Measurements from ENCODE around the gene CIROP.

The CIROP gene

GRCh38 chr14:23130871-23131270, 26.1 kb upstream of the CIROP start:
- no peak for FAIRE-seq

DNA sequence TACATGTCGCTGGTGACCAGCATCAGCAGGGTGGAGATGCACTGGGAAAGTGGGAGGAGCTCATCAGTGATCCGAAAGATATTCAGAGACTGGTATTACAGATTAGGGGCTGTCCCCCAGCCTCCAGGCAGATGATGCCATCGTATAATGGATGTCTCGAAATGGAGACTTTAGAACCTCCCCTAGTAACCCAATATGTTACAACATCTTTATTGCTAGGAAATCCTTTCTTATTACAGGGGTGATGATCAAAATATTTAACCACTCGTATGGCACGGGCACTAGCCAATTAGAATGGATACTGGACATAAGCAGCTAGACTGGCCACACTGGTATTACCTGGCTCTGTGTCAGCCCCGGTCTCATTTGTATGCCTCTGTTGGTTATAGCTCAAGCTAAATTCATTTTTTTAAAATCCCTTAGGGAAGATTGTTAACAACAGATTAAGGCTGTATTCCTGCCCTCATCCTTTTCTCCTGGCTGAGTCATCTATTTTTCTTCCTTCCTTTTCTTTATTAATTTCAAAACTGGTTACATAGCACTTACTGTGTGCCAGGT, 25.0 kb upstream of the CIROP start:
- FAIRE-seq, result no peak

GRCh38 chr14:23128969-23129758, 24.4 kb upstream of the CIROP start:
- no peak for FAIRE-seq

GRCh38 chr14:23127861-23128260, 23.1 kb upstream of the CIROP start:
- FAIRE-seq, result no peak

DNA sequence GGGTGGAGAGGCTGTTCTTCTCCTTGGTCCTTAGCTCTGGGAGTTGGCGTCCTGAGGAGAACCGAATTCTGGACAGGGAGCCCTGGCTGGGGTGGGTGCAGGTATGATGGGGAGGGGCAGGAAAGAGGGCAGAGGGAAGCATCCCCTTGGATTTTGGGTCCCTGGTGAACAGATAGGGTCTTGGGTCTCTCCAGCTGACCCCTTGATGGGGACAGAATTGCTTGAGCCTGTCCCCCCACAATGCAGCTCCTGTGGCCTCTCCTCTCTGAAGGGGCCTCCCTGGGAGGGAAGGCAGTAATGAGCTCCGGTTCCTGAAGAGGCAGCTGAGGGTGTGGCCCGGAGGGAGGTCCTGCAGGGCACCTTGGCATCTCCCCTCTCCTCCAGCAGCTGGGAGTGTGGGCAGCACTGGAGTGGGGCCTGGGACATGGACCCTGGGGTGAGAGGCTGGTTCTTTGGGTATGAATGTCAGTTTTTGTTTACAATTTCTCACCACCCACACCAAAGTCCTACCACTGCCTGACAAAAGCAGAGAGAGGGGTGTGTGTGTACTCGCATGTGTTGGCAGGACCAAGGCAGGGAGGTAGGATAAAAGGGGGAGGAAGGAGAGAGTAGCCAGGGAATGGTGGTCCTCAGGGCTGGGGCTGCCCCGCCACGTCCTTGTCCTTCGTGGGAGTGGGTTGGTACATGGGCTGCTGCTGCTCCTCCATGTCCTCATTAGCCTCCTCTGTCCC, 21.9 kb upstream of the CIROP start:
- FAIRE-seq, result no peak

GRCh38 chr14:23125933-23126524, 21.2 kb upstream of the CIROP start:
- no peak for FAIRE-seq

- no peak for FAIRE-seq
Observed at GRCh38 chr14:23125011-23125410, 20.2 kb upstream of the CIROP start.

DNA sequence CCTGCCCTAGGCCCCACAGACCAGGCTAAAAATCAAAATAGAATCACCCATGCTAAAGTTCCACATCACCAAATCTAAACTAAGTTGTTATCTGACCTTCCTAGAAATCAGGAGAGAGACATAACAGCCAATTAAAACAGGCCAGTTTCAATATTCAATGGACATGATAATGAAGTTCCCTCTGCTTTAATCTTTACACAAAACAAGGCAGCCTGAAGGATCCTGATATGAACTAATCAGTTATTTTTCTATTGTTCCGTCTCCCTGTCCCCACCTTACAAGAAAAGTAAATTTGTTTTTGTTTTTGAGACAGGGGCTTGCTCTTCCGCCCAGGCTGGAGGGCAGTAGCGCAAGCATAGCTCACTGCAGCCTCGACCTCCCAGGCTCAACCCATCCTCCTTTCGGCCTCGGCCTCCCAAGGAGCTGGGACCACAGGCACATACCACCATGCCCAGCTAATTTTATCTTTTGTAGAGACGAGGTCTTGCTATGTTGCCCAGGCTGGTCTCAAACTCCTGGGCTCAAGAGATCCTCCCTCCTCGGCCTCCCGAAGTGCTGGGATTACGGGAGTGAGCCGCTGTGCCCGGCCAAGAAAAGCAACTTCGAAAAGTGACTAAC, 19.7 kb upstream of the CIROP start:
- FAIRE-seq, result no peak

- no peak for FAIRE-seq
Observed at GRCh38 chr14:23123419-23123818, 18.6 kb upstream of the CIROP start.

- no peak for FAIRE-seq
Observed at GRCh38 chr14:23122086-23122485, 17.3 kb upstream of the CIROP start.

DNA sequence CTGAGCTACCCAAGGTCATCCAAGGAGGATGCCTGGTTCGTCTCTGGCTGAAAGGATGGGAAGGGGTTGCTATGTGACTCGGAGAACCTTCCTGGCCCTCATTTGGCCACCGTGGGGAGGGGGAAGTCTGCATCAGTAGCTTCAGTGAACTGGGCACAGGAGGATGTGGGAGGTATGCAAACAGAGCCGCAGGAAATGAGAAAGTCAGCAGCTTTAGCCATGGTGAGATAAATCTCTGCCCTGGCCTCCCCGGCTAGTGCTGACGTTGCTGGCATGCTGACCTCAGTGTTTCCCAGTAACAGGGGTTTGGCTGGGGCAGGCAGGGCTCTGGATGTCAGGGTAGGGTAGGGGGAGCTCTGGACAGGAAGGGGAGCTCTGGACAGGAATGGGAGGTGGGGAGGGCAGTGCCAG, 16.6 kb upstream of the CIROP start:
- no peak for FAIRE-seq

DNA sequence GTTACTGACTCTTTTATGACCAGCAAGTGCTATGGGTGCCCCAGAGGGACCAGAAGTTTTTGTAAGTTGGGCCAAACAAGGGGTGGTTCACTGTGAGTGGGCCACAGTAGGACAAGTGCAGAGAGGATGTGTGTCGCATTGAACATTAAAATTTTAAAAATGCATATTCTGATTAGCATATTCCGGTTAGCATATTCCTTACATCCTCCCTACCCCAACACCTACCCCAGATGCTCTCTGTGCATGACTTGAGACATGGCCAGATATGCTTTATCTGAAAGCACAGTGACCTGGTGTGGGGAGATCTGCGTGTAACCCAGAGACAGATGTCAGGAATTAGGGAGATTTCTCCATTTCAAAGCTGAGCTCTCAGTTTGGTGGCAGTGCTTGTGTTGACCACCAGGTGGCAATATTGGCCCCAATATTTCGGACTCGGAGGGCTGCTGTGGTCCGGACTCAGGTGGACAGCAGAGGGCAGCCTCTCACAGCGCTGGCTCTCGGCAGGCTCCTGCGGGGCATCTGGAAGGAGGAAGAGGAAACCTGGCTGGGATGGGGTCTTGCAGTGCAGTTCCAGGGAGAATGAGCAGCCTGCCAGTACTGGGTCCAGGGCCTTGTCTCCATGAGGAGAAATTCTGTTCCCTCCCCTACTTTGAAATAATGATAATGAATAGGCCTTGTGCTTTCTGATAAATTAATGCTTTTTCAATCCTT, 15.9 kb upstream of the CIROP start:
- FAIRE-seq, result peak; percentile 74

GRCh38 chr14:23119363-23120327, 14.9 kb upstream of the CIROP start:
- FAIRE-seq, result no peak

DNA sequence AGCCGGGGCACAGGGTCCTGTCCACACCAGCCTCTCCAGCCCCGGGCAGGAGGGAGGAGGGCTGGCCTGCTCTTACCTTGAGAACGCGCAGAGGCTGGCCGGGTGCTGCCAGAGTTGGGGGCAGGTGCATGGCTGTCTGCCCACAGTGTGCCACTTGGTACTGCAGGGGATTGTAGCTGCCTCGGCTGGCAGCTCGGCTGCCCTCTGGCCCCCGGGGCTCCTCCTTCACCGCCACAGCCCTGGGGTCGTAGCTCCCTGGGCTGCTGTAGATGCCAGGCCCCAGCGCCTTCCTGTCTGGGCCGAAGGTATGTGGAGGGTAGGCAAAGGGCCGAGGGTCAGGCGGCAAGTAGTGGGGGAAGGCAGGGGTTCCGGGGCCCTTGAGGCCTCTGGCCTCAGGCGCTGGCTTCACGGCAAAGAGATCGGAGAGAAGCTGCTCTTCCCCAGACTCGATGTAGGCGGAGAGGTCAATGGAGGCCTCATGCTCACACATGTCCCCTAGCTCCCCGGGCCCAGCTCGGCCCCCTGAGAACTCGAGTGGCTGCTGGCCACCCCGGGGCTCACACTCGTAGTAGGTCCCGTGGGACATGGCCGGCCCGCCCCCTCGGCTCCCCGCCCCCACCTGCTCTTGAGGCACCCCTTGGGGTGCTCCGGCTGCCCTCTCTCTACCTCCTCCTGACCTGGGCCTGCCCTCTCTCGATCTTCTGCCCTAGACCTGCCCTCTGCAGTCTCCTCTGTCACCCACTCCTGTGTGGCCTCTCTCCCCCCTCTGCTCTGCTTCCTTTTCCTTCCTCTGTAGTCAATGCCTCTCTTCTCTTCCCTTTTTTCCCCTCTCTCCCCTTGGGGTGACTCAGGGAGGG, 13.9 kb upstream of the CIROP start, which contains the start of gene CEBPE:
TSS of gene CEBPE (minus strand) at position 750 of the 857 bp plus-strand sequence. CDS start at position 586, 164 bp downstream.
- FAIRE-seq, result no peak

DNA sequence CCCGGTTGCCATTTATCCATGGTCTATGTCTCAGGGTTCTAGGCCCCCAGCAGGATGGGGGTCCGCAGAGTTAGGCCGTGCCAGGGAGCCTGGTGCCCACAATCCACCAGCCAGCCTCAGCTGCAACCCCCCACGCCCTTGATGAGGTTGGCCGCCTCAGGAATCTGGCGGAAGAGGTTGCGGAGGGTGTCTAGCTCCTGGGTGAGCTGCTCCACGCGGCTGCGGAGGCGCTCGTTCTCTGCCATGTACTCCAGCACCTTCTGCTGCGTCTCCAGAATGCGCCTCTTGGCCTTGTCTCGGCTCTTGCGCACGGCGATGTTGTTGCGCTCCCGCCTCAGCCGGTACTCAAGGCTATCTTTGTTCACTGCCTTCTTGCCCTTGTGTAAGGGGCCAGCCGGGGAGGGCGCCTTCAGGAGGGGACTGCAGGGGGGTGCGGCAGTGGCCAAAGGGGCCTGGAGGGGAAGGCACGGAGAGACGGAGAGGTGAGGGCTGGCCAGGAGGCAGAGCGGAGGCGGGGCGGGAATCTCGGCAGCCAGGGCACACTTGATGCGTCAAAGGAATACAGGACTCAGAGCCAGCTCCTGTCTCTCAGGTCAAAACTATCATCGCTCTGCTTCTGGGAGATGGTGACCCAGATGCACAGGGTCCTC, 12.7 kb upstream of the CIROP start:
- no peak for FAIRE-seq

DNA sequence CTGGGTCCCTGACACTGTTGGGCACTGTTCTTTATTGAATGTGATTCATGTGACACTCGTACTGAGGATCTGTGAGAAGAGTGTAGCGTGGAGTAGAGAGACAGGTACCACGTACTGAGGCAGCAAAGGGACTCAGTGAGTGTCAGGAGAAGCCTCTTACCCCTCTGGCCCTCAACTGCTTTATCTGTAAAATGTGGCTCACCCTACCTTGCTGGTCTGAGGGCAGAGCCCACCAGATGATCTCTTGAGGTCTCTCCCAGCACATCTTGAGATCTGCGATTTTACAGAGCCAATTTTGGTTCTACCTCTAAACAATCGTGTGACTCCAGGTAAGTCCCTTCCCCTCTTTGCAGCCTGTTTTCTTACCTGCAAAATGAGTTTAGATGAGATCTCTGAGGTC, 11.1 kb upstream of the CIROP start:
- no peak for FAIRE-seq

DNA sequence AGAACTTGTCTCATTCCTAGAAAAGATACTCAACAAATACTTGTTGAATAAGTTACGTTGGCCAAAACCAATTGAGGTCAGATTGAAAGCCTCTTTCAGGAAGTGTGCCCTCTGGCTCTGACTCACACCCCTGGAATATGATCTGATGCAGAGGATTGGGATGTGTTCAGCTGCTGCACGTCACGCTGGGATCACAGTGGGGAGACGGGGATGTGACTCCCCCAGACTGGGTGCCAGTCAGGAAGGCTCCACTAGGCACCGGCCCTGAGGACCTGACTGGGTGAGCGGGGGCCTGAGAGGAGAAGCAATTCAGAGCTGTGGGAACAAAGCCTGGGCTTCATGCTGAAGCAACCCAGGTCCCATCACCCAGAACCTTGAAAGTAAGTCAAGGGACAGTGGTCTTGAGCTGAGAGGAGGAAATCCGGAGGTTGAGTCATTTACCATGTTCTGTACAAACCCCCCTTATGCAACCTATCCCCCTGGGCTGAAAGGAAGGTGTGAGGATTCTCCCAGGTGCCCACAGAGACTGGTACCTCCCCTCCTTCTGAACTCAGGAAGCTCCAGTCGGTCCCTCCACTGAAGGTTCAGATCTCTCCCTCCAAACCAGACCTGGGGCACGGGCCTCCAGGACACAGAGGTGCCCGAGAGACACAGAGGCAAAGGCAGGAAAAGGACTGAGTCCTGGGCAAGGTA, 10.4 kb upstream of the CIROP start:
- FAIRE-seq, result no peak

- no peak for FAIRE-seq
Observed at GRCh38 chr14:23114669-23115038, 9.9 kb upstream of the CIROP start.

DNA sequence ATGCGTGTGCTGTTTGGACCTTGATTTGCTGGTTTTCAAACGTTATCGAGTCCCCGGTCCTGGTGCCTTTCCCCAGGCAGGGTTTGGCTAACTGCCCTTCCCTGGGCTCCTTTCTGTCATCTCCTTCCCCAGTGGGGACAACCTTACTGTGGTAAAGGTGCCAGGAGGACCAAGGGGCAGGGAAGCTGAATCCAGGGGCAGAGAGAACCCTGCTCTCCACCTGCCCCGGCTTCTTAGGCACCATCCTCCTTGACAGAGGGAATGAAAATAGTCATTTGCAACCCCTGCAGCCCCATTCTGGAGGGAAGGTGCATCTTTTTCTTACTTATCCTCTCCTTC, 9.3 kb upstream of the CIROP start:
- FAIRE-seq, result no peak

Data from G401.6 (cell line).